ENCODE results near the gene HDAC9.

The HDAC9 gene

GRCh38 chr7:18503126-18503866 lies 7.7 kb downstream of the HDAC9 start:
- Mint-ChIP-seq H3K4me3 (peak overlapping the region; percentile 54), H3K27me3 (no peaks in the 10 kb centered on the region), H3K27ac (peak overlapping the region; percentile 87), H3K36me3 (peaks cover 9% of the 10 kb centered on the region), H3K9me3 (no peaks in the 10 kb centered on the region), H3K4me1 (peaks cover 58% of the 10 kb centered on the region)
- peak in 1 of 2 donors; percentile 22 for DNase-seq (ENCODE audit: low spot score in 2 of 2)
- peak; percentile 72 for ATAC-seq (ENCODE audit: low read depth)

GRCh38 chr7:18504965-18505364 lies 9.4 kb downstream of the HDAC9 start:
- H3K4me3 Mint-ChIP-seq: no peak overlapping the region
- no peak overlapping the region for H3K27ac Mint-ChIP-seq
- H3K9me3 Mint-ChIP-seq: no peaks in the 10 kb centered on the region
- peaks cover 59% of the 10 kb centered on the region for H3K4me1 Mint-ChIP-seq
- DNase-seq (ENCODE audit: low spot score in 2 of 2) (no peak), ATAC-seq (ENCODE audit: low read depth) (no peak)
- no peaks in the 10 kb centered on the region for H3K27me3 Mint-ChIP-seq
- H3K36me3 Mint-ChIP-seq: peaks cover 7% of the 10 kb centered on the region

- Mint-ChIP-seq H3K27me3 (no peaks in the 10 kb centered on the region), H3K4me3 (peak overlapping the region; percentile 79), H3K27ac (peak overlapping the region; percentile 93), H3K4me1 (peaks cover 56% of the 10 kb centered on the region), H3K36me3 (peaks cover 7% of the 10 kb centered on the region), H3K9me3 (no peaks in the 10 kb centered on the region)
- DNase-seq (ENCODE audit: low spot score in 2 of 2) (no peak), ATAC-seq (ENCODE audit: low read depth) (no peak)
Measured at GRCh38 chr7:18505870-18506460, 10.4 kb downstream of the HDAC9 start.

GRCh38 chr7:18508443-18509427 lies 13.2 kb downstream of the HDAC9 start:
- no peaks in the 10 kb centered on the region for H3K27me3 Mint-ChIP-seq
- peaks cover 54% of the 10 kb centered on the region for H3K4me1 Mint-ChIP-seq
- peak; percentile 78 for ATAC-seq (ENCODE audit: low read depth)
- peak overlapping the region; percentile 99 for H3K27ac Mint-ChIP-seq
- H3K4me3 Mint-ChIP-seq: peak overlapping the region; percentile 86
- no peaks in the 10 kb centered on the region for H3K9me3 Mint-ChIP-seq
- H3K36me3 Mint-ChIP-seq: peaks cover 3% of the 10 kb centered on the region
- DNase-seq (ENCODE audit: low spot score in 2 of 2): peak in 1 of 2 donors; percentile 28

- Mint-ChIP-seq H3K27ac (peak overlapping the region; percentile 99), H3K4me3 (peak overlapping the region; percentile 86)
Measured at GRCh38 chr7:18509481-18509880, 13.9 kb downstream of the HDAC9 start.

GRCh38 chr7:18511351-18512140 lies 16.0 kb downstream of the HDAC9 start:
- Mint-ChIP-seq H3K27ac (peak overlapping the region; percentile 99), H3K27me3 (no peaks in the 10 kb centered on the region), H3K36me3 (no peaks in the 10 kb centered on the region), H3K9me3 (no peaks in the 10 kb centered on the region), H3K4me1 (peaks cover 43% of the 10 kb centered on the region), H3K4me3 (no peak overlapping the region)
- no peak for ATAC-seq (ENCODE audit: low read depth)
- no peak for DNase-seq (ENCODE audit: low spot score in 2 of 2)

More at GRCh38 chr7:18509481-18509880, 13.9 kb downstream of the HDAC9 start:
- Mint-ChIP-seq H3K4me1 (peaks cover 52% of the 10 kb centered on the region), H3K36me3 (peaks cover 3% of the 10 kb centered on the region), H3K9me3 (no peaks in the 10 kb centered on the region), H3K27me3 (no peaks in the 10 kb centered on the region)
- DNase-seq (ENCODE audit: low spot score in 2 of 2) (no peak), ATAC-seq (ENCODE audit: low read depth) (peak; percentile 49)

- Mint-ChIP-seq H3K4me3 (no peak overlapping the region), H3K9me3 (no peaks in the 10 kb centered on the region), H3K4me1 (peaks cover 50% of the 10 kb centered on the region), H3K27ac (peak overlapping the region; percentile 54), H3K27me3 (no peaks in the 10 kb centered on the region), H3K36me3 (peaks cover 2% of the 10 kb centered on the region)
- ATAC-seq (ENCODE audit: low read depth): no peak
- no peak for DNase-seq (ENCODE audit: low spot score in 2 of 2)
Measured at GRCh38 chr7:18513343-18513742, 17.8 kb downstream of the HDAC9 start.

GRCh38 chr7:18515067-18515466 lies 19.5 kb downstream of the HDAC9 start:
- H3K27ac Mint-ChIP-seq: peak overlapping the region; percentile 60
- DNase-seq (ENCODE audit: low spot score in 2 of 2) (no peak), ATAC-seq (ENCODE audit: low read depth) (no peak)
- no peak overlapping the region for H3K4me3 Mint-ChIP-seq
- H3K4me1 Mint-ChIP-seq: peaks cover 43% of the 10 kb centered on the region
- H3K36me3 Mint-ChIP-seq: peaks cover 4% of the 10 kb centered on the region
- no peaks in the 10 kb centered on the region for H3K27me3 Mint-ChIP-seq
- H3K9me3 Mint-ChIP-seq: no peaks in the 10 kb centered on the region

- H3K4me3 Mint-ChIP-seq: peak overlapping the region; percentile 72
- peaks cover 6% of the 10 kb centered on the region for H3K36me3 Mint-ChIP-seq
- peaks cover 49% of the 10 kb centered on the region for H3K4me1 Mint-ChIP-seq
Measured at GRCh38 chr7:18517646-18518045, 22.1 kb downstream of the HDAC9 start.

GRCh38 chr7:18518555-18518954 lies 23.0 kb downstream of the HDAC9 start:
- Mint-ChIP-seq H3K4me1 (peaks cover 49% of the 10 kb centered on the region), H3K4me3 (peak overlapping the region; percentile 66), H3K36me3 (peaks cover 13% of the 10 kb centered on the region), H3K9me3 (peaks cover under 1% of the 10 kb centered on the region), H3K27ac (peak overlapping the region; percentile 94), H3K27me3 (no peaks in the 10 kb centered on the region)
- no peak for DNase-seq (ENCODE audit: low spot score in 2 of 2)
- no peak for ATAC-seq (ENCODE audit: low read depth)

More at GRCh38 chr7:18517646-18518045, 22.1 kb downstream of the HDAC9 start:
- Mint-ChIP-seq H3K9me3 (no peaks in the 10 kb centered on the region), H3K27ac (peak overlapping the region; percentile 94), H3K27me3 (no peaks in the 10 kb centered on the region)
- no peak for DNase-seq (ENCODE audit: low spot score in 2 of 2)
- ATAC-seq (ENCODE audit: low read depth): no peak

- H3K27ac Mint-ChIP-seq: peak overlapping the region; percentile 94
- peak overlapping the region; percentile 89 for H3K4me3 Mint-ChIP-seq
- H3K4me1 Mint-ChIP-seq: peaks cover 57% of the 10 kb centered on the region
- DNase-seq (ENCODE audit: low spot score in 2 of 2): peak in 1 of 2 donors; percentile 42
- no peaks in the 10 kb centered on the region for H3K27me3 Mint-ChIP-seq
- peak; percentile 82 for ATAC-seq (ENCODE audit: low read depth)
- H3K36me3 Mint-ChIP-seq: peaks cover 19% of the 10 kb centered on the region
- H3K9me3 Mint-ChIP-seq: peaks cover 2% of the 10 kb centered on the region
Measured at GRCh38 chr7:18520450-18521235, 25.1 kb downstream of the HDAC9 start.

GRCh38 chr7:18521236-18521589 lies 25.7 kb downstream of the HDAC9 start:
- H3K36me3 Mint-ChIP-seq: peaks cover 19% of the 10 kb centered on the region
- peak; percentile 46 for ATAC-seq (ENCODE audit: low read depth)
- peak in 1 of 2 donors; percentile 30 for DNase-seq (ENCODE audit: low spot score in 2 of 2)
- H3K27me3 Mint-ChIP-seq: no peaks in the 10 kb centered on the region
- H3K27ac Mint-ChIP-seq: peak overlapping the region; percentile 94
- H3K4me3 Mint-ChIP-seq: peak overlapping the region; percentile 71
- H3K9me3 Mint-ChIP-seq: peaks cover 2% of the 10 kb centered on the region
- peaks cover 62% of the 10 kb centered on the region for H3K4me1 Mint-ChIP-seq
